GM19043 (cell line): ENCODE results near the gene CSNK1D.

Source experiments
- ATAC-seq: cut with Tn5 transposase; IDR thresholded peaks from one replicate; pipeline ENCODE4 v1.9.1; 2021; ENCODE audit warnings: low read depth; ENCODE audit not compliant: unreplicated experiment

CSNK1D gene

DNA sequence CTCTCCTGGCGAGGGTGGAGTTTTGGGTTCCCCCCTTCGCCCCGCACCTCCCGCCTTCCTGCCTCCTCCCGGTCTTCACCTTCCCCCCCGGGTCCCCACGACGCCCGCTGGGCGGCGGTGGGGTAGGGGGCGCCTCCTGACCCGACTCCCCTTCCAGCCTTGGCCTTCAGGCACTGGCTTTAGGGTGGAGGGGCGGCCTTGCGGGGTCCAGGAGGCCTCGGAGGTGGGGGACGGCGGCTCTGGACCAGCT lies 42.3 kb downstream of the CSNK1D start:
- no peak for ATAC-seq

DNA sequence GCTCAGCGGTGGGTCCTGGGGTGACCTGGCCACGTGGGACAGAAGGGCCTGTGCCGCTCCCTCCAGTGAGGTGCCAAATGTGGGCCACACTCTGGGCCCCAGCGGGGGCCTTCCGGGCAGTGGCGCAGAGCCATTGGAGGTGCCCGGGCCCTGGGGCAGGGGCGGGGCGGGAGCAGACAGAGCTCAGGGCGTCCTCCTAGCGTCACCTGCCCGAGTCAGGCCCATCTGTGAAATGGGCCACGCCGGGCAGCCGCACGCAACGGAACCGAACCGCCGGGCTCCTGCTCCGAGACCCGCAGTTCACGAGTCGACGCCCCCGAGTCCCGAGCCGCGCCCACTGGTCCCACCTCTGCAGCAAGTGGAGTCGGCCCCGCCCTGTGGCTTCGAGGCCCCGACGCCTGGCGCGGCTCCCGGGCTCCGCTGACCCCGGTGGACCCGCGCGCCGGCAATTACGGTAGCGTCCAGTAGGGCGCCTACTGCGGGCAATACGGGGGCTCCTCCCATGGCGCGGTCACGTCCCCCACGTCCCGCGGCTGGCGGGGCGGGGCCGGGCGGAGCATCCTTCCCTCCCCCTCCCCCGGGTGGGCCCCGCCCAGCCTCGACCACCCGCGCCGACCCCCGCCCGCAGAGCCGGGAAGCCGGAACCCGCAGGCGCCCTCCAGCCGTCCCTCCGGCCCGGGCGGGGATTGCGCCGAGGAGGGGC lies 42.7 kb downstream of the CSNK1D start:
- no peak for ATAC-seq

GRCh38 chr17:82229698-82230608 lies 43.5 kb downstream of the CSNK1D start:
- ATAC-seq: no peak

DNA sequence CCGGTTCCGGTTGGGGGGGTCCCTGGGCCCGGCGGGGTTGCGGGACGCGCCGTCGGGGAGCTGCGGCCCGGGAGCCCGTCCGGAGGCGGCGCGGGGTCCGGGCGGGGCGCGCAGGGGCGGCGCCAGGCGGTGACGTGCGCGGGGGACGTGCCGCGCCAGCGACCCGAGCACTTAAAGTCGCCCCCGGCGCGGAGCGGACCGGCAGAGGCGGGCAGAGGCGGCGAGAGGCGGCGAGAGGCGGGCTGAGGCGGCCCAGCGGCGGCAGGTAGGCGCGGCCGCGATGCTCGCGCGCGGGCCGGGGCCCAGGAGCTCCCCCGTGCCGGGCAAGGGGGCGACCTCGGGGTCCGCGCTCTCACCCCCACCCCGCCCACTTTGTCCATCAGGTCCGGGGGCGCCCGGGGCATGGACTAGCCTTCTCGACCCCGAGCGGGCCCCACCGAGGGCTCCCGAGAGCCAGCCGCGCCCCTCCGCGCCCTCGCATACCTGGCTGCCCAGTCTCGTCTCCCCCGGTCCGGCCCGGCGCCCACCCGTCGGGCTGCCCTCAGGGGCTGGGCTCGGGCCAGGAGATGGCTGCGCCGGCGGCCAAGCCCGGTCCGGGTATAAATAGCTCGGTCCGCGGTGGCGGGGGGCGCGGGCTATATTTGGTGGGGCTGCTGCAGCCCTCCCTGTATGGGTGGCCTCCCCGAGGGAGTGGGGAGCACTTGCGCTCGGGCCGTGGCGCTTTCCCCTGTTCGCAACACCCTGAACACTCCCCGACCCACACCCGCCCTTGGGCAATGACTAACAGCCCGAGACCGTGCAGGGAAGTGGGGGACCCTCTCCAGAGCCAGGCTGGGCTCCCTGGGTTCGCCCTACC lies 44.4 kb downstream of the CSNK1D start, which contains the start of gene SLC16A3:
SLC16A3 (plus strand) TSS at position 201 of the 856 bp plus-strand sequence. CDS start 6,967 bp downstream, outside the sequence.
- peak; percentile 40 for ATAC-seq

DNA sequence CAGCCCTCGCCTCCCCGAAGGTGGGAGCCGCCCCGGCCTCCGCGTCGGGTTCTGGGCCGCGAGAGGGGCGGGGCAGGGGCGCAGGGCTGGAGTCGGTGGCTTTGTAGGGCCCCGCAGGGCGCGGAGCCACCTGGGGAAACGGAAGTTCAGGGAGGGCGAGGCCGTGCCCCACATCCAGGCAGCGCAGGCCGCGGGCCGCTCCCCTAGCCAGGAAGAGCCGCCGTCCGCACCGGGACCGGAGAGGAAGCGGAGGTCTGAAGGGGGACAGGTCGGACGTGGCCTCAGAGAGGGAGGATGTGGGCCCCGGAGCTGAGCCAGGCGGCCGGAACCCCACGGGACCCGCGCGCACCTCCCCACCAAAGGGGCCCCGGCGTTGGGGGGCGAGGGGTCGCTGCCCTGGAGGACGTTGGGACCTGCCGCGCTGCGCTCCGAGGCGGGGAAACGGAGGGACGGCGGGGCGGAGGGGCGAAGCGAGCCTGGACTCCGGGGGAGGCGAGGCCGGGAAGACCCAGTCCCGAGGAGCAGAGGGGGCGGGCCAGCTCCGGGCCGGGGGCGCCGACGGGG lies 45.1 kb downstream of the CSNK1D start:
- peak; percentile 34 for ATAC-seq

DNA sequence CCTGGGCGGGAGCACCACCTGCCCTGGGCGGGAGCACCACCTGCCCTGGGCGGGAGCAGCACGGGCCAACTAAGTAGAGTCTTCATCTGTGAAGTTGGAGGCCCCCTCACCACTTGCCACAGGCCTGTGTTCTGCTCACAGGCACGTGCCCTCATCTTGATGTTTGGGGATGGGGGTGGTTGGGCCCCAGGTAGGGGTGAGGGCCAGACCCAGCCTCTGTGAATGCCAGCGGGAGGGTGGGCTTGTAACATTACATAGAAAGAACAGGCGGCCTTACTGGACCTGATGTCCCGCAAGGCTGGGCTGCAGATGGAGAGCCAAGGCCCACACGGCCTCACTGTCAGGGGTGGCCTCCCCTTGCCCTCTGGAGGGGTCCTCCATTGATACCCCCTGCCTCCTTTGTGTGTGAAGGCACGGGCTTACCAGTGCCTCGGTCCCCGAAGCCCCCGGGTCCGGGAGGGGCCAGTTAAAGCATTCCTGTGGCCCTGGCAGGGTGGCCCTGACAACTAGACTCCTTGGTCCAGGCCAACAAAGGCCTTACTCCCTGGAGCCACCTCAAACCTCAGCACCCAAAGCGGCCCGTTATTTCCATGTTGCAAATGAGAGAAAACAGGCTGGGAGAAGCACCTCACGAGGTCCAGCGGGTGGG lies 45.7 kb downstream of the CSNK1D start:
- ATAC-seq: no peak

GRCh38 chr17:82226809-82227628 lies 46.5 kb downstream of the CSNK1D start:
- no peak for ATAC-seq

DNA sequence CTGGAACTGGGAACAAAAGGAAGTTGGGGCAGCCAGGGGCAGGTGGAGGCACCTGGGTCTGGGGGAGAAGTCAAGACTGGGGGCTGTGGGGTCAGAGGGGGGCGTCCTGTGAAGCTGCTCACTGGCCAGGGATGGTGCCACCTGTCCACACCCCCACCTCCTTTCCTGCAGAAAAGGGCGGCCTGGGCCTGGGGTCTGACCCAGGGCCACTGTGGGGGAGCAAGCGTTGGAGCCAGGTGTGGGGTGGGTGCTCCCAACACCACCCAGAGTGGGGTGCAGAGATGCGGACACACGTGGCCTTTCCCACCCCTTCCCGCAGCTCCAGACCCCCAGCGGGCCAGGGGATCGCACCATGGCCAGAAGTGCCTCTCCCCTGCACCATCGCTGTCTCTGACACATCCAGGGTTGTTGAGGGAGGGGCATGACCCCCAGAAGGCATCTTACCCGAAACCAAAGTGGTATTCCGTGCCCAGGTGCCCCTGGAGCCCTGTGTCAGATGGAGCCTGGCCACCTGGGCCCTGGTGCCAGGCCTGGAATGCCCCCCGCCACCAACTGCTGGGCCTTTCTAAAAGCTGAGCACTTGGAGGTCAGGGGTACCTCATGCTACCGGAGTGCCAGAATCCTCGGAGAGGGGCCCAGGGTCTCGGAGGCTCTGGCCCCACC lies 47.2 kb downstream of the CSNK1D start:
- no peak for ATAC-seq

GRCh38 chr17:82225368-82226029 lies 48.0 kb downstream of the CSNK1D start:
- ATAC-seq: no peak

- no peak for ATAC-seq
Measured at GRCh38 chr17:82224666-82225065, 48.8 kb downstream of the CSNK1D start.

DNA sequence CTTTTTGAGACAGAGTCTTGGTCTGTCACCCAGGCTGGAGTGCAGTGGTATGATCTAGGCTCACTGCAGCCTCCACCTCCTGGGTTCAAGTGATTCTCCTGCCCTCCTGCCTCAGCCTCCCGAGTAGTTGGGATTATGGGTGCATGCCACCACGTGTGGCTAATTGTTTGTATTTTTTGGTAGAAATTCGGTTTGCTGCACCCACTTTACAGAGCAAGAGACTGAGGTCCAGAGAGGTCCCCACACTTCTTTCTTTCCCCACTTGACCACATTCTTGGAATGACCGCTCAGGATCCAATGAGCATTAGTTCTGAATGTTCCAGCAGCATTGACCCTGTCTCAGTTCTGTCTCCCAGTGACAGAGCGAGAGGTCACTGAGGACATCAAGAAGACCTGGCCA lies 50.0 kb downstream of the CSNK1D start:
- no peak for ATAC-seq

- ATAC-seq: no peak
Measured at GRCh38 chr17:82222816-82223215, 50.7 kb downstream of the CSNK1D start.

GRCh38 chr17:82221341-82221902 lies 52.1 kb downstream of the CSNK1D start:
- ATAC-seq: no peak

DNA sequence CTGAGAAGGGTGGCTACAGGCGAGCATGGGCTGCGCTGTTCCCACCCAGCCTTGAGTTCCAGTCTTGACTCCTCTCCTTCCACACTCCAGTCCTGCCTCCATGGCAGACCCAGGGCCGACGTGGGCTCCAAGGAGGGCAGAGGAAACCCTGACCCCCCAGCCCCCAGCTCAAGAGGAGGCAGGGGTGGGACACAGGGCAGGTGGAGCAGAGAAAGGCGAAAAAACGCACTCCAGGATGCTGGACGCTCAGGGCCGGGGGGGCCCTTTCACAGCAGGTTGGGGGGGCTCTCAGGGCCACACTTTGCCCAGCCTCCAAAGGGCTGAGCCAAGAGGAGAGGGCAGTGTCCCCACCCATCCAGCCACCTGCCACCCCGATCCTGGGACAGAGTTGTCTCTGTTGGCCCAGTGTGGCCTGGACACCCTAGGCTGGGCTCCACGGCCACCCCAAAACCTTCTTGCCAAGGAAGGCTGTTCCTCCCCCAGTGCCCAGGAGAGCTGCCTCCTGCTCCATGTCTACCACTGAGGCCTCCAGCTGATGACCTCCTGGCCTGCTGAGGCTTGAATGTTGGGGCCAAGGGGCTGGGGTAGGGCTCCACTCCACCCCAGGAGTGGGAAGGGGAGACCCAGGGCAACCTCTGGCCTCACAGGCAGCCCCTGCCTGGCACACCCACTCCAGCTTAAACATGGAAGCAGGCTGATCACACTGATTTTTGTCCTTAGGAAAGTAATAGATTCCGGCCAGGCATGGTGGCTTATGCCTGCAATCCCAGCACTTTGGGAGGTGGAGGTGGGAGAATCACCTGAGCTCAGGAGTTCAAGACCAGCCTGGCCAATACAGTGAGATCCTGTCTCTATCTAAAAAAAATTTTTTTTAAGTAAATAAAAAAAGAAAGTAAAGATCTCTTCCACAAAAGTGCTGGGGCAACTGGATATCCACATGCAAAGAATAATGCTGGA lies 53.5 kb downstream of the CSNK1D start:
- no peak for ATAC-seq

DNA sequence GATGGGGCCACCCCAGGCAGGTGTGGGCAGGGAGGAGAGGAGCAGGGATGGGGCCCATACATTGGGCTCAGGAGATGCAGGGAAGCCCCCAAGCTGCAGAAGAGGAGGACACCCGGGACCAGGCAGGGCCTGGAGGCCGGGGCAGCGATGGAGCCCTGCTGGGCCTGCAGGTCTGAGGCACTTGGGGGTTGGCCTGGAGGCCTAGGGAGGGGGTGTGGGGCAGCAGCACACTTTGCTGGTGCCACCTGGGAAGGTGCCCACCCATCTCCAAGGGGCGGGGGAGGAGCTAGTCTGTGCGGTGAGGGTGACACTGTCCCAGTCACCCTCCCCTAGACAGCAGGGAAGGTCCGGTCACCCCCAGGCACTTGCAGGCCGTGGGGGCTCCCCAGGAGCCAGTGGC lies 54.4 kb downstream of the CSNK1D start:
- no peak for ATAC-seq

DNA sequence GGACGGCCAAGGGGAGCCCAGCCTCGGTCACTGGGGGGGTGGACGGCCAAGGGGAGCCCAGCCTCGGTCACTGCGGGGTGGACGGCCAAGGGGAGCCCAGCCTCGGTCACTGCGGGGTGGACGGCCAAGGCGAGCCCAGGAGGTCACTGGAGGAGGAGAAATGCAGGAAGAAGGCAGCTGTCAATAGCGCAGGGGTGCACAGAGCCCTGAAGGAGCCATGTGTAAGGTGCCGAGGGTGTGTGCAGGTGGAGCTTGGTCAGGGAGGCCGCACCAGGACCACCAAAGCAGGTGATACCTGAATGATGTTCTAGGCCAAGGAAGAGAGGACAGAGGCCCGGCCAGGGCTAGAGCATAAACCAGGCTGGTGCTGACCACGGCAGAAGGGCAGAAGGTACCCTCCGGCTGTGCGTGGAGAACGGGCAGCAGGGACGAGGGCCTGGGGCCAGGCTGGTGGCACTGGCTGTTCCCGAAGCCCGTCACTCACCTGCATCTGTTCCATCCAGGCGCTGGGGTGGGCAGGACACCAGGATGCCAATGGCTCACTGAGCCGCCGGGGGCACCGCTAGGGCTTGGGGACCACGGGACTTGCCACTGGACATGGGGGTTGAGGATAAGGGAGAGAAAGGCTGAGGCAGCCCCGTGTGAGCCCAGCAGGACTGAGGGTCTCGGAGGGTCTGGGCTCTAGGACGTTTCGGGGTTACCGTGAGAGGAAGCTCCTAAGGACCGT lies 55.0 kb downstream of the CSNK1D start:
- ATAC-seq: no peak
